AG09309 (cell line): ENCODE results near the gene SSTR5.
"Not testable (repeated sequence)": the region's sequence is repeated elsewhere in the genome, so short reads cannot be mapped to it uniquely, and the experiment has no call there.

Experiments used
- DNase-seq: peaks from one replicate; pipeline ENCODE4 v3.0.0-alpha.2; 2010; ENCODE audit warnings: low read depth
- H3K4me3 ChIP-seq: 2 replicates; pipeline ENCODE4 v1.5.1; 2011; ENCODE audit warnings: mild to moderate bottlenecking, low read depth, low read length, moderate library complexity; ENCODE audit not compliant: control insufficient read depth
- CTCF ChIP-seq: IDR thresholded peaks from 2 replicates; pipeline ENCODE4 v1.5.1; 2011; ENCODE audit warnings: mild to moderate bottlenecking, low read depth, low read length, inconsistent platforms; ENCODE audit not compliant: insufficient read depth, control insufficient read depth; ENCODE audit errors: missing control alignments

The SSTR5 gene

DNA sequence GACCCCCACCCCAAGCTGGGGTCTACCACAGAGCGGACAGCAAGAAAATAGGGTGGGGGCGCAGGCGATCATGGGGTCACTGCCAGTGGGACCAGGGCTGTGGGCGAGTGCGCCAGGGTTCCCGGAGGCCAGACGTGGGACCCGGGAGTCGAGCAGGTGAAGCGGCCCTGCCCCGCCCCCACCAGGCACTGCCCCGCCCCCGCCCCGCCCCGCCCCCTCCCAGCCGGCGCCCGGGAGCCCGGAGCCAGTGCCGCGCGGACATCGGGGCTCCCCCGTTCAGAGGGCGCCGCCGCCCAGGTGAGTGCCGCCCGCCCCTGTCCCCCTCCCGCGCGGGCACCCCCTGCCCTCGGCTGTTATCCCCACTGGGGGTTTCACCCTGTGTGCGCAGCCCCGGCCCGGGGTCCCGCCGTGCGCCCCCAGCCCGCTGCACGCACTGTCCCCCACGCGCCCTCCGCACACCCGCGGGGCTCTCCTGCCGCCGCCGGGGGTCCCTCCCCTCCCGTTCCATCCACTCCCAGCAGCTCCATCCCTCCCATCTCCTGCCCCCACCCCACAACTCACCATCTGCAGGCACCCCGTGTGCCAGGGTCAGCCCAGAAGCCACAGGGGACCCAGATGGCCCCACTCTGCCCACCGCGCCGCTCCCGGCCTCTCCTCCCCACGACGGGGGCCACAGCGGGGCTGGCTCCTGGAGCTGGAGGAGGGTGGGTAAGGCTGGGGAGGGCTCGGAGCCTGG lies at the start of gene SSTR5:
Gene SSTR5 (plus strand): TSS at position 222 of the 736 bp plus-strand sequence. CDS start 6,122 bp downstream, outside the sequence.
- no peak for TF ChIP-seq CTCF
- DNase-seq, result no peak
- no peak within 1 kb of the TSS for H3K4me3 ChIP-seq

DNA sequence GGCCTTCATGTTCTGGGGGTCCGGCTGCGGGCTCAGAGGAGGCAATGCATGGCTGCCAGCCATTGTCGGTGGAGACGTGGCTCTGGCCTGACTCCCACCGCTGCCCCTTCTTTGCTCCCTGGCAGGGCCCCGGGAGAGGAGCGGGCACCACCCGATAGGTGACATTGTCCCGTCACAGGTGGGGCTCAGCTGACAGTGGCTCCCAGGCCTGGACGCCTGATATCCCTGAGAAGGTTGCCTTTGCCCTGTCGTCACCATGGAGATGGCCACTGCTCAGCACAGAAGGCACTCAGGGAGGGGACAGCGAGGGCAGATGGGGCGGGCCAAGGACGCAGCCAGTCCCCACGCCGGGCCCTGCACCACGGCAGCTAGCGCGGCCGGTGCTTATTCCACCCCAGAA lies 48.4 kb upstream of the SSTR5 start:
- no peak for DNase-seq
- no peak for TF ChIP-seq CTCF
- H3K4me3 ChIP-seq, result no peak overlapping the region

DNA sequence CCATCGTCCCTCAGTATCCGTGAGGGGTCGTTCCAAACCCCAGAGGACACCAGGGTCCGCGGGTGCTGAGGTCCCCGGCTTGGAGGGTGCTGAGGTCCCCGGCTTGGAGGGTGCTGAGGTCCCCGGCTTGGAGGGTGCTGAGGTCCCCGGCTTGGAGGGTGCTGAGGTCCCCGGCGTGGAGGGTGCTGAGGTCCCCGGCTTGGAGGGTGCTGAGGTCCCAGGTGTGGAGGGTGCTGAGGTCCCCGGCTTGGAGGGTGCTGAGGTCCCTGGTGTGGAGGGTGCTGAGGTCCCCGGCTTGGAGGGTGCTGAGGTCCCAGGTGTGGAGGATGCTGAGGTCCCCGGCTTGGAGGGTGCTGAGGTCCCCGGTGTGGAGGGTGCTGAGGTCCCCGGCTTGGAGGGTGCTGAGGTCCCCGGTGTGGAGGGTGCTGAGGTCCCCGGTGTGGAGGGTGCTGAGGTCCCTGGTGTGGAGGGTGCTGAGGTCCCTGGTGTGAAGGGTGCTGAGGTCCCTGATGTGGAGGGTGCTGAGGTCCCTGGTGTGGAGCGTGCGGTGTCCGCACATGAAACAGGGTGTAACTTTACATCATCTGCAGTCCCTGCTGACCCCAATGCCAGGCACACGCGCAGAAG lies 47.3 kb upstream of the SSTR5 start:
- not testable (repeated sequence) for DNase-seq, H3K4me3 ChIP-seq

DNA sequence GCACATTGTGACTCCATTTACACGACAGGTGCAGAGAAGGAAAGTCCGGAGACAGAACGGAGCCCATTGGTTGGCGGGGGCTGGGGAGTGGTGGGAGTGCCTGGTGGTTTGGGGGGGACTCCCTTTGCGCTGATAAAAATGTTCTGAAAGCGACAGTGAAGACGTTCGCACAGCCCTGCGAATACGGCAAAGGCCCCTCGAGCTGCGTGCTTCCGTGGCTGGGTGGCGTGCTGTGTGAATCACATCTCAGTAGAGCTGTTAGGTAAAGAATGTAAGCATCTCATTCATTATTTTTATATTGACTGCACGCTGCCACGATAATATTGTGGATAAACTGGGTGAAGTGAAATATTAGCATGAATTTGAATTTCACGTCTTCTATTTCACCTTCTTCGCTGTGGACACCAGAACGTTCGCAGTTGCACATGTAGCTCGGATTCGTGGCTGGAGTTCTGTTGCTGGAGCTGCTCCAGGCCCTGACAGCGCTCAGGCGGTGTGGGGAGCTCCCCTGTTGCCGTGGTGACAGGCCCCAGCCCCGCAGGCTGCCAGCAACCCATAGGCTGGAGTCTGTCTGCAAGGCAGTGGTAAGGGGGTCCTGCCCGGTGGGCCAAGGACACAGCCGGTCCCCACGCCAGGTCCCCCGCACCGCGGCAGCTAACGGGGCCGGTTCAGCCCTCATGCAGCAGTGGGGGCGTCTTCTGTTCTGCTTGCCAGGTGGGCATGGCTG lies 46.3 kb upstream of the SSTR5 start:
- no peak for TF ChIP-seq CTCF
- H3K4me3 ChIP-seq, result no peak overlapping the region
- DNase-seq, result no peak

- no peak for DNase-seq
- no peak for TF ChIP-seq CTCF
- H3K4me3 ChIP-seq, result no peak overlapping the region
These were observed 45.6 kb upstream of the SSTR5 start for GRCh38 chr16:1026784-1027500.

GRCh38 chr16:1027501-1027815 lies 45.1 kb upstream of the SSTR5 start:
- TF ChIP-seq CTCF, result no peak
- DNase-seq, result no peak

More at GRCh38 chr16:1027501-1027815, 45.1 kb upstream of the SSTR5 start:
- H3K4me3 ChIP-seq, result no peak overlapping the region
